CD4-positive, alpha-beta T cell treated with Interferon gamma for 1 hour (primary cell): ENCODE measurements around the gene NR2C1.

ENCODE experiments used
- DNase-seq: peaks from one replicate; pipeline ENCODE4 v3.0.0-alpha.2; 2020

The NR2C1 gene

GRCh38 chr12:95083471-95083870 is 10.1 kb upstream of the NR2C1 start:
- no peak for DNase-seq

GRCh38 chr12:95077341-95077740 is 3.9 kb upstream of the NR2C1 start:
- no peak for DNase-seq

- DNase-seq: no peak
Measured at GRCh38 chr12:95074766-95075165, 1.3 kb upstream of the NR2C1 start.

GRCh38 chr12:95073698-95074520 is 491 bp upstream of the NR2C1 start:
- no peak for DNase-seq

- DNase-seq: no peak
Measured at GRCh38 chr12:95070378-95070777, 3.0 kb downstream of the NR2C1 start.

- DNase-seq: no peak
Measured at GRCh38 chr12:95066091-95066855, 7.1 kb downstream of the NR2C1 start.

- no peak for DNase-seq
Measured at GRCh38 chr12:95060951-95061350, 12.5 kb downstream of the NR2C1 start.

GRCh38 chr12:95059984-95060383 is 13.4 kb downstream of the NR2C1 start:
- DNase-seq: no peak

GRCh38 chr12:95057424-95057823 is 16.0 kb downstream of the NR2C1 start:
- DNase-seq: no peak

GRCh38 chr12:95055057-95055456 is 18.4 kb downstream of the NR2C1 start:
- no peak for DNase-seq

GRCh38 chr12:95054206-95054605 is 19.2 kb downstream of the NR2C1 start:
- DNase-seq: no peak

GRCh38 chr12:95051241-95051640 is 22.2 kb downstream of the NR2C1 start:
- no peak for DNase-seq

- DNase-seq: no peak
Measured at GRCh38 chr12:95037906-95038305, 35.5 kb downstream of the NR2C1 start.

GRCh38 chr12:95034750-95035149 is 38.7 kb downstream of the NR2C1 start:
- no peak for DNase-seq

- DNase-seq: no peak
Measured at GRCh38 chr12:95022477-95022876, 50.9 kb downstream of the NR2C1 start.

GRCh38 chr12:95017482-95017881 is 55.9 kb downstream of the NR2C1 start:
- DNase-seq: no peak

- DNase-seq: no peak
Measured at GRCh38 chr12:95016120-95016519, 57.3 kb downstream of the NR2C1 start.

- no peak for DNase-seq
Measured at GRCh38 chr12:95014554-95014953, 58.9 kb downstream of the NR2C1 start.

GRCh38 chr12:95006206-95006605 is 67.2 kb downstream of the NR2C1 start:
- no peak for DNase-seq

- no peak for DNase-seq
Measured at GRCh38 chr12:95004610-95005009, 68.8 kb downstream of the NR2C1 start.

- no peak for DNase-seq
Measured at GRCh38 chr12:95003921-95004272, 69.5 kb downstream of the NR2C1 start.

- peak; percentile 94 for DNase-seq
Measured at GRCh38 chr12:95003213-95003920, 70.1 kb downstream of the NR2C1 start, which contains the start of gene NDUFA12. NDUFA12 (minus strand) TSS chr12:95003697; CDS start chr12:95003680, 17 bp downstream.

GRCh38 chr12:95002754-95003153 is 70.7 kb downstream of the NR2C1 start:
- DNase-seq: no peak

- DNase-seq: no peak
Measured at GRCh38 chr12:94998326-94998725, 75.1 kb downstream of the NR2C1 start.
